ENCODE data around the gene SKAP1. TPM values are rescaled to one million over a fixed set of nuclear protein-coding genes. Genes with fewer than 3 reads are reported as not detected.

SKAP1 gene
- total and polyA plus RNA-seq, 2 of the 13 experiments (the other 11 are each of a cell fraction or from before 2014, with no cell fraction given) = 0.21 TPM; not detected in 1

DNA sequence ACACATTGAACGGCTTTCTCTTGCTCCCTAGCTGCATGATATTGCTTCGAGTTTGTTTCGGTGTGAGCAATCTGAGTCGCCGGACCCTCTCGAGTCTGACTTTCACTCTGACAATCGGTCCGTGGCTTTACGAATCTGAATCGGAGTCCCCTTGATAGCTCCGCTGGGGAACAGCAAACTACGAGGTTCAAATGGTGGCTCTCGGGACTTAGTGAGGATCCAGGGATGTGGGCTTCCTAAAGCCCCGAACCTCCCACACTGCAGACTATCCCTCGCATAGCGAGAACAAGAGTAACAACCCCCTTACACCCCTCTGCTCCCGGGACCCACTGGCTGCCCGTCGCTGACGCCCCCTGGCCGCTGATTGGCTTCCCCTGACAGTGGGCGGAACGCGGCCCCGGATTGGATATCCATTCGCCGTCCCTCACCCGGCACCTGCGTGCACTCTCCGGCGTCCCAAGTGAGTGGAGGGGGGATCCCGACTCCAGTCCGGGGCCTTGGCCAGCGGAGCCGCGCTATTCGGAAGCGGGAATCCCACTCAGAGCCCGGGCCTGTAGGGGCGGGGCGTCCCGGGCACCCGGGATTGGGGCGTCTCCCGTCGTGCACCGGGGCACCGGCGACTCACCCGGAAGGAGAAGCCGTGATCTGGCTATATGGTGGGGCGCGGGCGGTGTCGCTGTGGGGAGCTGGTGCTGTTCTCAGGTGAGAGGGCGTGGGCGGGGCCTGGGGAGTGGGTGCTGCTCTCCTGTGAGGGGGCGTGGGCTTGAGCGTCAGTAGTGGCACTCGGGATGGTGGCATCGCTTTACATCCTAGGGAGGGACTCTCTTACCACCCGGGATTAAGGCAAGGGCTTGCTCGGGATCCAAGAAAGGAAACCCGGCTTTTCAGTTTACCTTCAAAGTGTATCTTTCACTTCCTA, 322.6 kb downstream of the SKAP1 start, which contains the start of gene SNX11 (continued):
- TF ChIP-seq DNMT1 (CRISPR knock-in tag; IDR thresholded peaks at IDR 0.05) (0 out of 2 replicates have a peak, but pooled peaks have one; percentile 13), ZBTB7A (CRISPR knock-in tag; IDR thresholded peaks at IDR 0.05) (no peak), SAFB2 (CRISPR knock-in tag; IDR thresholded peaks at IDR 0.05; ENCODE audit: borderline replicate concordance, low read depth) (no peak), ZNF816 (CRISPR knock-in tag; IDR thresholded peaks at IDR 0.05; ENCODE audit: borderline replicate concordance) (no peak; the same call in 1 of the 2 replicates), AGO1 (IDR thresholded peaks at IDR 0.05; ENCODE audit: low read depth, low read length, poor library complexity, severe bottlenecking) (peak; percentile 83), GABPA (IDR thresholded peaks at IDR 0.05; ENCODE audit: low read depth, low read length) (peak; percentile 81), GABPA (CRISPR knock-in tag; IDR thresholded peaks at IDR 0.05; ENCODE audit: low read depth) (peak; percentile 95), NCOA2 (CRISPR knock-in tag; IDR thresholded peaks at IDR 0.05) (no peak; the same call in 1 of the 2 replicates), ZNF180 (CRISPR knock-in tag; IDR thresholded peaks at IDR 0.05; ENCODE audit: borderline replicate concordance, low read depth) (no peak; the same call in 1 of the 2 replicates), ZNF17 (CRISPR knock-in tag; IDR thresholded peaks at IDR 0.05) (0 out of 2 replicates have a peak, but pooled peaks have one; percentile 30), SMYD3 (CRISPR knock-in tag; IDR thresholded peaks at IDR 0.05) (peak; percentile 62; the same call in 1 of the 2 replicates), KAT7 (CRISPR knock-in tag; IDR thresholded peaks at IDR 0.05; ENCODE audit: borderline replicate concordance) (peak; percentile 75; the same call in 1 of the 2 replicates), SALL1 (CRISPR knock-in tag; IDR thresholded peaks at IDR 0.05) (peak; percentile 93), HMG20B (CRISPR knock-in tag; conservative IDR thresholded peaks at IDR 0.05) (peak; percentile 31; the same call in 1 of the 2 replicates), ZNF790 (CRISPR knock-in tag; IDR thresholded peaks at IDR 0.05; ENCODE audit: borderline replicate concordance) (no peak), GATAD2A (CRISPR knock-in tag; IDR thresholded peaks at IDR 0.05) (peak; percentile 69), MTA1 (CRISPR knock-in tag; IDR thresholded peaks at IDR 0.05; ENCODE audit: borderline replicate concordance) (peak; percentile 76; the same call in 1 of the 2 replicates), CREBL2 (CRISPR knock-in tag; IDR thresholded peaks at IDR 0.05; ENCODE audit: borderline replicate concordance) (peak; percentile 94; the same call in 1 of the 2 replicates), ZNF121 (CRISPR knock-in tag; IDR thresholded peaks at IDR 0.05) (no peak), ZNF235 (CRISPR knock-in tag; IDR thresholded peaks at IDR 0.05; ENCODE audit: borderline replicate concordance) (peak; percentile 93; the same call in 1 of the 2 replicates), ZNF260 (CRISPR knock-in tag; IDR thresholded peaks at IDR 0.05; ENCODE audit: borderline replicate concordance, low read depth) (no peak; the same call in 1 of the 2 replicates), STAG1 (CRISPR knock-in tag; IDR thresholded peaks at IDR 0.05) (no peak), NR3C1 (CRISPR knock-in tag; IDR thresholded peaks at IDR 0.05) (no peak), MED1 (CRISPR knock-in tag; IDR thresholded peaks at IDR 0.05) (peak; percentile 64), ARHGAP35 (CRISPR knock-in tag; IDR thresholded peaks at IDR 0.05; ENCODE audit: borderline replicate concordance) (no peak; the same call in 1 of the 2 replicates)
- TF ChIP-seq, protein P1, sequence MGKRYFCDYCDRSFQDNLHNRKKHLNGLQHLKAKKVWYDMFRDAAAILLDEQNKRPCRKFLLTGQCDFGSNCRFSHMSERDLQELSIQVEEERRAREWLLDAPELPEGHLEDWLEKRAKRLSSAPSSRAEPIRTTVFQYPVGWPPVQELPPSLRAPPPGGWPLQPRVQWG (CRISPR knock-in tag; IDR thresholded peaks at IDR 0.05; ENCODE audit: borderline replicate concordance, low read depth) = no peak
- TF ChIP-seq, protein P2, sequence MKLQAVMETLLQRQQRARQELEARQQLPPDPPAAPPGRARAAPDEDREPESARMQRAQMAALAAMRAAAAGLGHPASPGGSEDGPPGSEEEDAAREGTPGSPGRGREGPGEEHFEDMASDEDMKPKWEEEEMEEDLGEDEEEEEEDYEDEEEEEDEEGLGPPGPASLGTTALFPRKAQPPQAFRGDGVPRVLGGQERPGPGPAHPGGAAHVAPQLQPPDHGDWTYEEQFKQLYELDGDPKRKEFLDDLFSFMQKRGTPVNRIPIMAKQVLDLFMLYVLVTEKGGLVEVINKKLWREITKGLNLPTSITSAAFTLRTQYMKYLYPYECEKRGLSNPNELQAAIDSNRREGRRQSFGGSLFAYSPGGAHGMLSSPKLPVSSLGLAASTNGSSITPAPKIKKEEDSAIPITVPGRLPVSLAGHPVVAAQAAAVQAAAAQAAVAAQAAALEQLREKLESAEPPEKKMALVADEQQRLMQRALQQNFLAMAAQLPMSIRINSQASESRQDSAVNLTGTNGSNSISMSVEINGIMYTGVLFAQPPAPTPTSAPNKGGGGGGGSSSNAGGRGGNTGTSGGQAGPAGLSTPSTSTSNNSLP (IDR thresholded peaks at IDR 0.05; ENCODE audit: low read depth, low read length) = no peak
- TF ChIP-seq, protein P3, sequence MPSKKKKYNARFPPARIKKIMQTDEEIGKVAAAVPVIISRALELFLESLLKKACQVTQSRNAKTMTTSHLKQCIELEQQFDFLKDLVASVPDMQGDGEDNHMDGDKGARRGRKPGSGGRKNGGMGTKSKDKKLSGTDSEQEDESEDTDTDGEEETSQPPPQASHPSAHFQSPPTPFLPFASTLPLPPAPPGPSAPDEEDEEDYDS (CRISPR knock-in tag; IDR thresholded peaks at IDR 0.05) = peak; percentile 82

Measured in HepG2 (cell line).